Endothelial cell of umbilical vein (primary cell): ENCODE data around the gene CPXM2. TPM values are rescaled to one million over a fixed set of nuclear protein-coding genes. Genes with fewer than 3 reads are reported as not detected.

ENCODE experiments used
- BruUV-seq: library from RNA; stranded (reverse); fragments of 400-500 nt; replicated peaks from 2 replicates; lab custom pipeline; 2021; lab: Mats Ljungman, UMichigan
- CTCF ChIA-PET: fragments of 300-600, 350-600 bp; sonication (Branson Sonifier 250); formaldehyde crosslinking; loops from one replicate; lab custom pipeline; 2021; ENCODE audit warnings: antibody characterized with exemption, inconsistent platforms; lab: Charles Lee
- POLR2A ChIA-PET: fragments of 300-600, 350-600 bp; sonication (Branson Sonifier 250); formaldehyde crosslinking; loops from one replicate; lab custom pipeline; 2021; ENCODE audit warnings: antibody characterized with exemption, inconsistent platforms; lab: Charles Lee
- DNase-seq: peaks from one replicate; pipeline ENCODE4 v3.0.0-alpha.2; 2011; ENCODE audit warnings: low read depth, low spot score
- FAIRE-seq: peaks from 2 replicates; lab custom pipeline; 2011; peaks lifted over from hg19 to GRCh38; lab: Jason Lieb, UNC
- H2AFZ ChIP-seq: 2 replicates; pipeline ENCODE4 v1.6.0; 2012; ENCODE audit warnings: low read depth, low read length, control low read depth, inconsistent platforms
- H3K27ac ChIP-seq: 2 replicates; pipeline ENCODE4 v1.5.1; 2011; ENCODE audit warnings: low read depth, mild to moderate bottlenecking, control low read depth, low read length, moderate library complexity; ENCODE audit not compliant: insufficient read depth
- H3K27me3 ChIP-seq, 2 experiments: 2 replicates each; pipeline versions ENCODE4 v1.6.0 to v1.6.1; 2011; ENCODE audit warnings: low read length in 2 of 2, mixed read lengths in 1 of 2; ENCODE audit not compliant: control insufficient read depth in 2 of 2, insufficient read depth in 2 of 2
- H3K36me3 ChIP-seq, 2 experiments: 2 replicates in 1 of 2; 3 replicates in 1 of 2; pipeline ENCODE4 v1.5.1; 2011; ENCODE audit warnings: low read length in 2 of 2, mild to moderate bottlenecking in 1 of 2, moderate library complexity in 1 of 2; ENCODE audit not compliant: control insufficient read depth in 2 of 2, insufficient read depth in 2 of 2; ENCODE audit errors: extremely low read depth in 1 of 2
- H3K4me1 ChIP-seq: 3 replicates; pipeline ENCODE4 v1.5.1; 2011; ENCODE audit warnings: mild to moderate bottlenecking, low read length; ENCODE audit not compliant: control insufficient read depth, insufficient read depth; ENCODE audit errors: extremely low read depth
- H3K4me2 ChIP-seq: 2 replicates; pipeline ENCODE4 v1.6.1; 2011; ENCODE audit warnings: low read length, control low read depth, mixed read lengths; ENCODE audit not compliant: insufficient read depth
- H3K4me3 ChIP-seq, 3 experiments: fragments of 200-600 bp in 1 of 3; sonication (generic), shearing (Covaris generic) in 1 of 3; replicated peaks in 1 of 3; 2 replicates each; pipeline ENCODE4 v1.5.1; 2011 to 2016; ENCODE audit warnings: control low read depth in 3 of 3, low read length in 3 of 3, mild to moderate bottlenecking in 2 of 3, inconsistent platforms in 1 of 3, low read depth in 1 of 3, moderate library complexity in 1 of 3; ENCODE audit not compliant: insufficient read depth in 1 of 3
- H3K79me2 ChIP-seq: 2 replicates; pipeline ENCODE4 v1.6.0; 2012; ENCODE audit warnings: low read length, inconsistent platforms; ENCODE audit not compliant: control insufficient read depth, insufficient read depth
- H3K9ac ChIP-seq: replicated peaks from 2 replicates; pipeline ENCODE3; 2011; ENCODE audit warnings: low read length, control low read depth; ENCODE audit not compliant: insufficient read depth; ENCODE audit errors: extremely low read depth
- H3K9me1 ChIP-seq: replicated peaks from 3 replicates; pipeline ENCODE4 v1.6.0; 2011; ENCODE audit warnings: mild to moderate bottlenecking, low read length; ENCODE audit not compliant: control insufficient read depth, insufficient read depth; ENCODE audit errors: extremely low read depth
- H3K9me3 ChIP-seq: replicated peaks from 2 replicates; pipeline ENCODE4 v1.5.1; 2012; ENCODE audit warnings: low read length, inconsistent platforms; ENCODE audit not compliant: control insufficient read depth, insufficient read depth
- H4K20me1 ChIP-seq: replicated peaks from 2 replicates; pipeline ENCODE3; 2011; ENCODE audit warnings: mild to moderate bottlenecking, low read length; ENCODE audit not compliant: control insufficient read depth, insufficient read depth; ENCODE audit errors: extremely low read depth
- EZH2 ChIP-seq: IDR thresholded peaks from 2 replicates; pipeline ENCODE4 v1.6.1; 2012; ENCODE audit warnings: borderline replicate concordance, low read depth, mild to moderate bottlenecking, moderate library complexity, low read length, inconsistent platforms; ENCODE audit not compliant: severe bottlenecking
- FOS ChIP-seq: IDR thresholded peaks from 2 replicates; pipeline ENCODE4 v1.6.1; 2011; ENCODE audit warnings: mild to moderate bottlenecking, low read length, moderate library complexity, borderline replicate concordance; ENCODE audit not compliant: insufficient read depth
- GATA2 ChIP-seq: IDR thresholded peaks from 2 replicates; pipeline ENCODE4 v1.7.0; 2011; ENCODE audit warnings: low read depth, mild to moderate bottlenecking, moderate library complexity, mixed read lengths, low read length; ENCODE audit not compliant: insufficient read length, insufficient read depth
- JUN ChIP-seq: IDR thresholded peaks from 2 replicates; pipeline ENCODE4 v1.6.1; 2011; ENCODE audit warnings: borderline replicate concordance, low read depth; ENCODE audit not compliant: insufficient read length, insufficient read depth
- MYC ChIP-seq: IDR thresholded peaks from one replicate; pipeline ENCODE4 v1.6.1; 2011; ENCODE audit warnings: mild to moderate bottlenecking, low read depth, low read length
- POLR2A ChIP-seq: IDR thresholded peaks from 2 replicates; pipeline ENCODE4 v1.6.1; 2012; ENCODE audit warnings: low read depth, mild to moderate bottlenecking, control low read depth, low read length
- POLR2AphosphoS5 ChIP-seq: IDR thresholded peaks from 2 replicates; pipeline ENCODE4 v1.6.1; 2012; ENCODE audit warnings: low read depth, mild to moderate bottlenecking, control low read depth, low read length, moderate library complexity; ENCODE audit not compliant: insufficient read depth
- dilution Hi-C: fragments of 300-500 bp; cut with MboI; formaldehyde crosslinking; loops from one replicate; pipeline ENCODE4 v1.15.0; 2019; ENCODE audit warnings: low sequenced_read_pairs; ENCODE audit not compliant: extremely low pct_ligation_motif_present
- intact Hi-C: fragments of 100-400 bp; cut with micrococcal nuclease; formaldehyde crosslinking; loops from one replicate; pipeline ENCODE4 v1.10.0; 2022
- polyA plus RNA-seq, 4 experiments: library from polyadenylated mRNA; depleted of rRNA in 3 of 4; stranded (reverse) in 3 of 4; unstranded in 1 of 4; fragments of >200 nt; gene quantifications; 2 replicates each; pipeline versions ENCODE4 v1.2.1 to v1.2.3, GENCODE V29; 2011 to 2012; ENCODE audit warnings: missing spikeins in 1 of 4
- total RNA-seq: library from RNA; stranded (reverse); gene quantifications from 2 replicates; pipeline ENCODE4 v1.2.3, GENCODE V29; 2021
- TF ChIP-seq, protein P1 (sequence below): IDR thresholded peaks from 2 replicates; pipeline ENCODE4 v1.6.1; 2011; ENCODE audit not compliant: insufficient read depth, insufficient read length
- TF ChIP-seq, protein P2 (sequence below), 2 donors: IDR thresholded peaks; 1 replicate in 1 of 2; 2 replicates in 1 of 2; pipeline ENCODE4 v1.5.1; 2011; ENCODE audit warnings: low read length in 2 of 2, mild to moderate bottlenecking in 2 of 2, moderate library complexity in 2 of 2, control low read depth in 1 of 2, inconsistent platforms in 1 of 2, low read depth in 1 of 2; ENCODE audit not compliant: insufficient read depth in 1 of 2; ENCODE audit errors: extremely low read depth in 1 of 2

Gene CPXM2
- total and polyA plus RNA-seq, 2 donors (not counting 3 experiments of a cell fraction or from before 2014, with no cell fraction given) = 1.8 to 2.7 TPM

DNA sequence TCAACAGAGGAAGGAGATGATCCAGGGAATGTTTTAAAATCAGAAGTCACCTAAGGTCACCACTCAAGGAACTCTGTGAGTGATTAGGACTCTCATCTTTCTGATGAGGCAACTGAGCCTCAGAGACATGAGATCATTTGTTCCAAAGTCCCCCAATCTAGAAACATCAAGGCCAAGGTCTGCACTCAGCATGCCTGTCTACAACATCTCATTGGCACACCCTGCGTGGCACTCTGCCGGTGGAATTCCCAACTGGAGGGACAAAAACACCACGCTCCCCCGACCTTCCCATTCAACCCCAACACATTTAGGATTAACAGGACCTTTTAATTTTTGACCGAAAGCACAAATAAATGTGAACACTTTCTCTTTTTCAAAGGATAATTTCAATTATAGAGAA lies 31.4 kb downstream of the CPXM2 start:
- POLR2A ChIA-PET = no interaction called here
- H3K4me3 ChIP-seq = no peak overlapping the region
- FAIRE-seq (no peak), DNase-seq (no peak)
- H2AFZ ChIP-seq = no peak overlapping the region
- CTCF ChIA-PET = no interaction called here
- no peaks in the 10 kb centered on the region for H3K79me2 ChIP-seq
- no peaks in the 10 kb centered on the region for H3K9me3 ChIP-seq
- H4K20me1 ChIP-seq = no peaks in the 10 kb centered on the region
- H3K36me3 ChIP-seq = no peaks in the 10 kb centered on the region
- no peak overlapping the region for H3K9ac ChIP-seq
- H3K9me1 ChIP-seq = no peaks in the 10 kb centered on the region
- TF ChIP-seq POLR2AphosphoS5 = no peak
- TF ChIP-seq MYC = no peak
- TF ChIP-seq, protein P1, sequence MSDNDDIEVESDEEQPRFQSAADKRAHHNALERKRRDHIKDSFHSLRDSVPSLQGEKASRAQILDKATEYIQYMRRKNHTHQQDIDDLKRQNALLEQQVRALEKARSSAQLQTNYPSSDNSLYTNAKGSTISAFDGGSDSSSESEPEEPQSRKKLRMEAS = no peak
- no peak for TF ChIP-seq GATA2
- no peak for TF ChIP-seq JUN
- TF ChIP-seq, protein P2, sequence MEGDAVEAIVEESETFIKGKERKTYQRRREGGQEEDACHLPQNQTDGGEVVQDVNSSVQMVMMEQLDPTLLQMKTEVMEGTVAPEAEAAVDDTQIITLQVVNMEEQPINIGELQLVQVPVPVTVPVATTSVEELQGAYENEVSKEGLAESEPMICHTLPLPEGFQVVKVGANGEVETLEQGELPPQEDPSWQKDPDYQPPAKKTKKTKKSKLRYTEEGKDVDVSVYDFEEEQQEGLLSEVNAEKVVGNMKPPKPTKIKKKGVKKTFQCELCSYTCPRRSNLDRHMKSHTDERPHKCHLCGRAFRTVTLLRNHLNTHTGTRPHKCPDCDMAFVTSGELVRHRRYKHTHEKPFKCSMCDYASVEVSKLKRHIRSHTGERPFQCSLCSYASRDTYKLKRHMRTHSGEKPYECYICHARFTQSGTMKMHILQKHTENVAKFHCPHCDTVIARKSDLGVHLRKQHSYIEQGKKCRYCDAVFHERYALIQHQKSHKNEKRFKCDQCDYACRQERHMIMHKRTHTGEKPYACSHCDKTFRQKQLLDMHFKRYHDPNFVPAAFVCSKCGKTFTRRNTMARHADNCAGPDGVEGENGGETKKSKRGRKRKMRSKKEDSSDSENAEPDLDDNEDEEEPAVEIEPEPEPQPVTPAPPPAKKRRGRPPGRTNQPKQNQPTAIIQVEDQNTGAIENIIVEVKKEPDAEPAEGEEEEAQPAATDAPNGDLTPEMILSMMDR (IDR thresholded peaks at IDR 0.05; ENCODE audit: extremely low read depth in 1 of 2, insufficient read depth in 1 of 2, low read depth in 1 of 2, low read length in 2 of 2) = no peak
- TF ChIP-seq EZH2 = no peak
- no peak for TF ChIP-seq FOS
- no peak for TF ChIP-seq POLR2A
- no peak overlapping the region for H3K4me2 ChIP-seq
- no peaks in the 10 kb centered on the region for H3K27me3 ChIP-seq
- H3K4me1 ChIP-seq = no peaks in the 10 kb centered on the region
- no TSS peak for BruUV-seq
- intact Hi-C loops = no loop called here
- dilution Hi-C loops = no loop called here
- no peak overlapping the region for H3K27ac ChIP-seq
